Fibroblast of skin of back (primary cell): ENCODE results near the gene KLHL17.

Experiments used
- DNase-seq: peaks from one replicate; pipeline ENCODE4 v3.0.0-alpha.2; 2013

Gene KLHL17

GRCh38 chr1:952603-953002, 7.8 kb upstream of the KLHL17 start:
- no peak for DNase-seq

DNA sequence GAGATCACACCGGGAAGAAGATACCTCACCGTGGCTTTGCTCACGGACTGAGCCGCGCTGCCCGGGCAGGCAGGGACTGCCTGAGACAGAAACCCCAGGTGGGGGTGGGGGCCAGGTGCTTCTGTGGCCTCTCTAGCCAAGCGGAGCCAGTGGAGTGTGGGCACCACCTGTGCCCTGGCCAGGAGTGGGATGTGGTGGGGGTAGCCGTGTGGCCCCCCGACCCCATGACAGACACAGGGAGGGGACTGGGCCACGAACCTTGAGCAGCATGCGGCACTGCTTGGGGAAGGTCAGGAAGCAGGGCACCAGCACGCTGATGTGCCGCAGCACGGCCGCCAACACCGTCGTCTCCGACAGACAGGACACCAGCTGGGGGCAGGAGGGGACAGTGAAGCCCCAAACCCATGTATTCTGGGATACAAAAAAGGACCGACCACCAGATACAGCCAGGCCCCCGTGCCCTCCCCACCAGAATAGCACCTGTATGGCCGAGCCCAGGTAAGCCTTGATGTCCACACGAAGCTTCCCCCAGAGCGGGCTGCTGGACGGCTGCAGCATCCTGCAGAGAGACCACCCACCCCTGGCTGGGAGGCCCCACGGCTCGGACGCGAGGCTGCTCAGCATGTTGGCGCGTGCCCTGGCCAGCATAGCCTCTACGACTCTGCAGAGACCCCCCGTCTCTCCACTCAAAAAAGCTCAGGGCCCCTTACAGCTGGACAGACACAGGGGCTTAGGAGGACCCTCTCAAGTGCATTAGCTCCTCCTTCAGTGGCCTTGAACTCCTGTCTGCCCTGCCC, 6.7 kb upstream of the KLHL17 start:
- no peak for DNase-seq

DNA sequence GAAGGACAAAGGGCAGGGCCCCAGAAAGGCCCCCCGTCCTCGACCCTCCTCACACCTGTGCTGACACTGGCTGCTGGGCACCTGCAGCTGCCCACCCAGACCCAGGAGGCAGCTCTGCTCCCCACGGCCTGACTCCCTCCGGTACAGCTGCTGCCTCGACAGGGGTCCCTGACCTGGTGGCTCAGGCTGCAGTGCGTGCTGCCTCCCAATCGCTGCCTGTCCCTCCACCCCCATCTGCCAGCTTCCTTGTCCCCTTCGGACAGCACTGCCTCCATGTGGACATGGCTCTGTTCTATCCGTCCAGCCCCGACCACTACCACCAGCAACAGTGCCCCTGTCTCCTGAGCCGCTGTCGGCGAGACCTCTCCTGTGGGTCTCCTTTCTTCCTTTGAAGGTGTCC, 5.5 kb upstream of the KLHL17 start:
- DNase-seq = no peak

GRCh38 chr1:955474-955873, 4.9 kb upstream of the KLHL17 start:
- DNase-seq = no peak

DNA sequence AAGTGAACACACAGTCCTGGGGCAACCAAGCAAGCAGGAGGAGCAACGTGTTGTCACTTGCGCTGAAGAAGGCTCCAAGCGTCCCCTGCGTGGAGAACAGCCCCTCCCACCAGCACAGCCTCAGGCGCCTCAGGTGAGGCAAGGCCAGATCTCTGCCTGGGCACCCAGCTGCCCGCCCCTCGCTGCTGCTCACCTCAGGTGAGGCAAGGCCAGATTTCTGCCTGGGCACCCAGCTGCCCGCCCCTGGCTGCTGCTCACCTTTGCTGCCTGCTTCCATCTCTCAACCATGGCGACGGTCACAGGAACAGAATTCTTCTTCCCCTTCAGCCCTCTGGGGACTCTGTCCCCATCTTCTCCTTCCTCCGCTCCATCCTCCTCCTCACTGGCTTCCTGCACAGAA, 3.7 kb upstream of the KLHL17 start:
- DNase-seq = no peak

DNA sequence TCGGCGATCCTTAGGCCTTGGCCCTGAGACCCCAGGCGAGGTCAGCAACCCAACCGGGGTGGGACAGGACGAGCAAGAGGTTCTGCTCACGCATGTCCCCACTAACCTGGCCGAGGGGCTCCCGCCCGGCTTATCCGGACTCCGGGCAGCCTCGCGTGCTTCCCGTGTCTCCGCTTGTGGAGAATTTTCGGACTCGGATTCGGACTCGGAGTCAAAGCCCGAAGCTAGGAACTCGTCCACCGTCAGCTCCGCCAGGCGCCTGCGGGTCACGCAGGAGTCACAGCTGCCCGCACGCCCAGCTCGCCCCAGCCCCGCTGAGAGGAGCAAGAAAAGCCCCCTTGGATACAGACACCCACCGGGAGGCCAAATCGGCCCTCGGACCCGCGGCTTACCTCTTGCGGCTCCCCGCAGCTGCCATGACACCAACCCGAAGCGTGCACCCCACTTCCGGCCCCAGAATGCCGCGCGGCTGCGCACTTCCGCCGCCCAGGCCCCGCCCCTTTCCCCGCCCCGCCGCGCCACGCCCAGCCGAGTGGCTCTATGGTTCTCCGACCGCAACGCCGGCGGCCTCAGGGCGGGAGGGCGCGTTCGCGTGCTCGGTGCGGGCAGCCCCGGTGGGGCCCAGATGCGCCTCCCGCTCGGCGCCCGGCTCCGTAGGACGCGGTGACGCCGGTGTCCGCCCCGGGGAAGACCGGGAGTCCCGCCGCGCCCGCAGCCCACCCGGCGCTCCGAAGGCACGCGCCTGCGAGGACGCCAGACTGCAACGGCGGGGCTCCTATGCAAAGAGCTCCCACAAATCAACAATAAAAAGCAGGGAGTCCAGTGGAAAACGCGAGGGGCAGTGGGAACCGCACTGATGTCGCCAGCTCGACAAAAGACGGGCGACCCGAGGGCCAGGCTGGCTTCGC, 1.3 kb upstream of the KLHL17 start, which contains the start of gene NOC2L:
Gene NOC2L, minus strand, starts transcription at position 434 of the 908 bp plus-strand sequence. Its CDS starts 16 bp downstream, at position 418.
- DNase-seq = peak; percentile 86

GRCh38 chr1:959731-960362, 537 bp upstream of the KLHL17 start:
- DNase-seq = no peak

GRCh38 chr1:961132-961669, 817 bp downstream of the KLHL17 start:
- no peak for DNase-seq

GRCh38 chr1:962381-963300, 2.3 kb downstream of the KLHL17 start:
- no peak for DNase-seq

DNA sequence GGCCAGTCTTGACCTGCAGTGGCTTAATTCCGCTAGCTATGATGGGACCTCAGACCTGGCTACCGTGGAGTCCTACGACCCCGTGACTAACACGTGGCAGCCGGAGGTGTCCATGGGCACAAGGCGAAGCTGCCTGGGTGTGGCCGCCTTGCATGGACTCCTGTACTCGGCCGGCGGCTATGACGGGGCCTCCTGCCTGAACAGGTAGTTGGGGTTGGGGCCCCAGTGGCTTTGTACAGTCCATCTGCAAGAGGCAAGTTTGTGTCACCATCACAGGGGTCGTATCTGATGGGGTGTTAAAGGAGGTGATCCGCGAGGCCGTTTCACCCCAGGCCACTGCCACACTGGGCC, 2.9 kb downstream of the KLHL17 start:
- no peak for DNase-seq

GRCh38 chr1:963746-964525, 3.6 kb downstream of the KLHL17 start:
- DNase-seq = no peak

GRCh38 chr1:964691-965525, 4.5 kb downstream of the KLHL17 start:
- no peak for DNase-seq

- no peak for DNase-seq
These were observed 5.2 kb downstream of the KLHL17 start for GRCh38 chr1:965526-966134.

DNA sequence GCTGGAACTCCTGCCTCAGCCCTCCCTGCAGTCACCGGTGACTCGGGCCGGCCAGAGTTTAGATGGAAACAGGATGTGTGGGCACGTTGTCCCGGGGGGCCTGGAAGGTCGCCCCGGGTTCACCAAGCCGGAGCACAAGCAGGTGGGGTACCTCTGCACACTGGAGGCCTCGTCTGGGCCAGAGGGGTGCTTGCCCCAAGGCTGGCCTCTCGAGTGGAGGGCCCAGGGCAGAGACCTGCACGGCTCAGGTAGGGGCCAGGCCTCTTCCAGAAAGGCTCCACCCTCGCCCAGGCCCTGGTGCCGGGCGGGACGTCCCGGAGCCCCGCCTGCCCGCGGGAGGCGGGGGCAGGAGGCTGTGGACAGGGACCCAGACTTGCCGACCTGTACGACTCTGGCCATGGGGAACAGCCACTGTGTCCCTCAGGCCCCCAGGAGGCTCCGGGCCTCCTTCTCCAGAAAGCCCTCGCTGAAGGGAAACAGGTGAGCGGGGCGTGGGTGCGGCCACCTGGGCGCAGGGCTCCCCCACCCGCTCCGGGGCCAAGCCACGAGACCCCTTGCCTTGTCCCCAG, 5.8 kb downstream of the KLHL17 start, which contains the start of gene PLEKHN1:
Gene PLEKHN1, plus strand, starts transcription at position 348 of the 569 bp plus-strand sequence. Its CDS starts 50 bp downstream, at position 398.
- DNase-seq = peak; percentile 61

DNA sequence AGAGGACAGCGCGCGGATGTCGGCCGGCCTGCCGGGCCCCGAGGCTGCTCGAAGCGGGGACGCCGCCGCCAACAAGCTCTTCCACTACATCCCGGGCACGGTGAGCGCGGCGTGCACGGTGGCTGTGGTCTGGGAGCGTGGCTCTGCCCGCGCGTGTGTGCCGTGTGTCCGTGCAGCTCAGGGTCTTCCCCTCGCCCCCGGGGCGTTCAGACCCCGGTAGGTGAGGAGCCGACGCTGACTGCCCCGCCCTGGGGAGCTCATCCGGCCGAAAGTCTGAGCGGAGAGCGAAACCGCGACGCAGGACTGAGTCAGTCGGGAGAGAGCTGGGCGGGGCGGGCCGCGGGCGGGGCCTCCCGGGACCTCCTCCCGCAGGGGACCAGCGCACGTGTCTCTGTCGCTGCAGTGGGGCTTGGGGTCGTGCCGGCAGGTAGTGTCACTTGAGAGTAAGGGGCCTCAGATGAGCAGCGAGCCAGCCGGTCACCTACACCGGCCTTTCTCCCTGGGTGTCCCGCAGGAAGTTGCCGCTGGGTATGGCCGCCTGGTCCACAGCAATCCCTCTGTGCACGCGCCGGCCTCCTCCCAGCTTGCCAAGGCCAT, 6.4 kb downstream of the KLHL17 start:
- peak; percentile 75 for DNase-seq

- DNase-seq = no peak
These were observed 7.3 kb downstream of the KLHL17 start for GRCh38 chr1:967466-968343.

DNA sequence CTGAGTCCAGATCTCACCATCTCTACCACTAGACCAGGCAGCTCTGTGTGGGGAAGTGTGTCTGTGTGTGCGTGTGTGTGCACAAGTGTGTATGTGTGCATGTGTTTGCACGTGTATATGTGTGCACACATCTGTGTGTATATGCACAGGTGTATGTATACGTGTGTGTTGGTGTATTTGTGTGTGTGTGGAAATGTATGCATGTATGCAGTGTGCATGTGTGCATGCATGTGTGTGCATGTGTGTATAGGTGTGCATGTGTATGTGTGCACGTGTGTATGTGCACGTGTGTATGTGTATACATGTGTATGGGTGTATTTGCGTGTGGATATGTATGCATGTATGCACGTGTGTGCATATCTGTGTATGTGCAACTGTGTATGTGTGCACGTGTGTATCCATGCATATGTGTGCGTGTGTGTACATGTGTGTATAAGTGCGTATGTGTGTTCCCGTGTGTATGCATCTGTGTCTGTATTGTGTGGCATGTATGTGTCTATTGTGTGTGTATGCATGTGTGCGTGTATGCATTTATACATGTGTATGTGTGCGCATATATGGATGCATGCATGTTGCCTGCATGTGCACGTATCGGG, 9.0 kb downstream of the KLHL17 start:
- DNase-seq = no peak
